ENCODE measurements around the gene ZNF322.

ZNF322 gene

GRCh38 chr6:26657256-26657655, 2.3 kb downstream of the ZNF322 start:
- in situ Hi-C loops (cut with MboI; ENCODE audit: low pct_unique_long_range_greater_than_20kb, low sequenced_read_pairs, unreplicated experiment) = no loop called here
- no peak for DNase-seq (ENCODE audit: low spot score)
- TF ChIP-seq, protein P1, sequence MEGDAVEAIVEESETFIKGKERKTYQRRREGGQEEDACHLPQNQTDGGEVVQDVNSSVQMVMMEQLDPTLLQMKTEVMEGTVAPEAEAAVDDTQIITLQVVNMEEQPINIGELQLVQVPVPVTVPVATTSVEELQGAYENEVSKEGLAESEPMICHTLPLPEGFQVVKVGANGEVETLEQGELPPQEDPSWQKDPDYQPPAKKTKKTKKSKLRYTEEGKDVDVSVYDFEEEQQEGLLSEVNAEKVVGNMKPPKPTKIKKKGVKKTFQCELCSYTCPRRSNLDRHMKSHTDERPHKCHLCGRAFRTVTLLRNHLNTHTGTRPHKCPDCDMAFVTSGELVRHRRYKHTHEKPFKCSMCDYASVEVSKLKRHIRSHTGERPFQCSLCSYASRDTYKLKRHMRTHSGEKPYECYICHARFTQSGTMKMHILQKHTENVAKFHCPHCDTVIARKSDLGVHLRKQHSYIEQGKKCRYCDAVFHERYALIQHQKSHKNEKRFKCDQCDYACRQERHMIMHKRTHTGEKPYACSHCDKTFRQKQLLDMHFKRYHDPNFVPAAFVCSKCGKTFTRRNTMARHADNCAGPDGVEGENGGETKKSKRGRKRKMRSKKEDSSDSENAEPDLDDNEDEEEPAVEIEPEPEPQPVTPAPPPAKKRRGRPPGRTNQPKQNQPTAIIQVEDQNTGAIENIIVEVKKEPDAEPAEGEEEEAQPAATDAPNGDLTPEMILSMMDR (IDR thresholded peaks at IDR 0.05; ENCODE audit: extremely low read depth, insufficient read depth, missing control alignments) = no peak

GRCh38 chr6:26653007-26653406, 6.5 kb downstream of the ZNF322 start:
- DNase-seq (ENCODE audit: low spot score) = no peak
- TF ChIP-seq, protein P1 (IDR thresholded peaks at IDR 0.05; ENCODE audit: extremely low read depth, insufficient read depth, missing control alignments) = no peak
- in situ Hi-C loops (cut with MboI; ENCODE audit: low pct_unique_long_range_greater_than_20kb, low sequenced_read_pairs, unreplicated experiment) = no loop called here

DNA sequence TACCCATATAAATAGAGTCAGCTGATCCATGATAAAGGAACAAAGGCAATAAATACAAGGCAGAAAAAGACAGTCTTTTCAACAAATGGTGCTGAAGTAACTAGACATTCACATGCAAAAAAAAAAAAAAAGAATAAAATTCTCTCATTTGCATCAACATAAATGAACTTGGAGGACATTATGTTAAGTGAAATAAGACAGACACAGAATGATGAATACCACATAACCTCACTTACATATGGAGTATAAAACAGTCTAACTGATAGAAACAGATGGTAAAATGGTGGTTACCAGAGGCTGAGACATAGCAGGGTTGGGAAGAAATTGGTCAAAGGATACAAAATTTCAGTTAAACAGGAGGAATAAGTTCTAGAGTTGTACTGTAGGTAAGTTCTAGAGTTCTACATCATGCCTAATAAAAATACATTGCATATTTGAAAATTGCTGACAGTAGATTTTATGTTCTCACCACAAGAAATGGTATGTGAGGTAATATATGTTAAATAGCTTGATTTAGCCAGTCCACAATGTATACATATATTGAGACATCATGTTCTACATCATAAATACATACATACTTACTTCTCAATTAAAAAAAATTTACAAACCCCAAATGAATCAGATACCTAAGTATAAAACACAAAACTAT, 8.3 kb downstream of the ZNF322 start:
- no peak for DNase-seq (ENCODE audit: low spot score)
- in situ Hi-C loops (cut with MboI; ENCODE audit: low pct_unique_long_range_greater_than_20kb, low sequenced_read_pairs, unreplicated experiment) = no loop called here
- TF ChIP-seq, protein P1 (IDR thresholded peaks at IDR 0.05; ENCODE audit: extremely low read depth, insufficient read depth, missing control alignments) = no peak

DNA sequence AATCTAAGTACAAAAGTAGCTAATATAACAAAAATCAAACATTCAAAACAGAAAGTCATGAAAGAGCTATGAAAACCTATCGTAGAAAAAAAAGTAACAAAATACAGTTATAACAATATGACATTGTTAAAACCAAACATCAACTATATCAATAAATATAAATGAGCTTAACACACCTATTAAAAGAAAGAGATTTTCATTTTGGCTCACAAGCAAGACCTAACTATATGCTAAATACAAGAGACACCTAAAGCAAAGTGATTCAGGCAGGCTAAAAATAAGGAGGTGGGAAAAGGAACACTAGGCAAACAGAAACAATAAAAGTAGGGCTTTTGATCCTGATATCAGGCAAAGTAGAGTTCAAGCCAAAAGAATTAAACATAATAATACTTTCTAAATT, 13.5 kb downstream of the ZNF322 start:
- in situ Hi-C loops (cut with MboI; ENCODE audit: low pct_unique_long_range_greater_than_20kb, low sequenced_read_pairs, unreplicated experiment) = no loop called here
- TF ChIP-seq, protein P1 (IDR thresholded peaks at IDR 0.05; ENCODE audit: extremely low read depth, insufficient read depth, missing control alignments) = no peak
- DNase-seq (ENCODE audit: low spot score) = no peak

DNA sequence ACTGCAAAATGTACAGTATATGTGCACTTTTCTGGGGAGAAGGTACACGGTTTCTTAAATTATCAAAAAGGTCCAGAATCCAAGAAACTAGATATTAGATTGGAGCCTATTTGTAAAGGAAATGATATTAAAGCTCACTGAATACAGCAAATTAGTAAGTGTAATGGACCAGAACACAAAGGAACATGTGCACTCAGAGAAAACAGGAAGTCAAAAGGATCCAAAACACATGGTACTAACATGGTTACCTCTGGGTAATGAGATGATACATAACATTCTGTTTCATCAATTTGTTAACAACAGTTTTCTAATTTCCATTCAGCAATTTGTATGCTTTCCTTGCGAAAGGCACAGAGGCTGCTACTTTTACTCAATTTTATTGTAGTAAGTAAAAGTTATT, 18.7 kb downstream of the ZNF322 start:
- TF ChIP-seq, protein P1 (IDR thresholded peaks at IDR 0.05; ENCODE audit: extremely low read depth, insufficient read depth, missing control alignments) = no peak
- no peak for DNase-seq (ENCODE audit: low spot score)
- in situ Hi-C loops (cut with MboI; ENCODE audit: low pct_unique_long_range_greater_than_20kb, low sequenced_read_pairs, unreplicated experiment) = no loop called here

- DNase-seq (ENCODE audit: low spot score) = no peak
- TF ChIP-seq, protein P1 (IDR thresholded peaks at IDR 0.05; ENCODE audit: extremely low read depth, insufficient read depth, missing control alignments) = no peak
- in situ Hi-C loops (cut with MboI; ENCODE audit: low pct_unique_long_range_greater_than_20kb, low sequenced_read_pairs, unreplicated experiment) = no loop called here
Observed at GRCh38 chr6:26629359-26629758, 30.2 kb downstream of the ZNF322 start.

All from GM13977 (cell line).